HG02571 (cell line): ENCODE measurements around the gene NEDD4L.
"Not testable (repeated sequence)": the region's sequence is repeated elsewhere in the genome, so short reads cannot be mapped to it uniquely, and the experiment has no call there.

ENCODE experiments used
- ATAC-seq: cut with Tn5 transposase; IDR thresholded peaks from one replicate; pipeline ENCODE4 v1.9.1; 2021; ENCODE audit warnings: mild to moderate bottlenecking, moderate library complexity; ENCODE audit not compliant: unreplicated experiment

Gene NEDD4L

GRCh38 chr18:58043491-58044369 is at the start of gene NEDD4L:
TSS of gene NEDD4L (plus strand) at chr18:58044226. CDS start at chr18:58044661, 435 bp downstream.
- ATAC-seq = peak; percentile 77

- no peak for ATAC-seq
Observed at GRCh38 chr18:57995331-57995730, 48.7 kb upstream of the NEDD4L start.

DNA sequence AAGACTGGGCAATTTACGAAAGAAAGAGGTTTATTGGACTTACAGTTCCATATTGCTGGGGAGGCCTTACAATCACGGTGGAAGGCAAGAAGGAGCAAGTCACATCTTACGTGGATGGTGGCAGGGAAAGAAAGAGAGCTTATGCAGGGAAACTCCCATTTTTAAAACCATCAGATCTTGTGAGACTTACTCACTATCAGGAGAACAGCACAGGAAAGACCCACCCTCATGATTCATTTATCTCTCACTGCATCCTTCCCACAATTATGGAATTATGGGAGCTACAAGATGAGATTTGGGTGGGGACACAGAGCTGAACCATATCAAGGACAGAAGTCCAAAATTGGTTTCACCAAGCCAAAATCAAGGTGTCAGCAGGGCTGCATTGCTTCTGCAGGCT is 47.1 kb upstream of the NEDD4L start:
- ATAC-seq = not testable (repeated sequence)

DNA sequence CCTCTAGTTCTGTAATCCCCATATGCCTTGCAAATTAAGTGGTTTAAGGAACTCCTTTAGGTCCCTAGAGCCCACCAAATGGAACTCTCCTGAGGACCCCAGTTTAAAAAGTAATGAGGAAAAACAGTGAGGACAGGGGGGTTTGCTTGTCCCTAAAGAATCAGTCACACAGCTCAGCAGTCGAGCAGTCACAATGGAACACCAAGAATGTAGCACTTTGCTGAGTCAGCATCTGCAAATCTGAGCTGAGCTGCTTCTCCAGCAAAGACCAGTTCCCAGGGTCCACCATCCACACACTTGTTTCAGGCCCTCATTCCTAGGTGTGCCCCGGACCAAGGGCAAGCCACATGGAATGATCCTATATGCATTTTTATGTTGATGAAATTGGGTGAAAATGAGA is 46.2 kb upstream of the NEDD4L start:
- ATAC-seq = no peak

- no peak for ATAC-seq
Observed at GRCh38 chr18:57998461-57998860, 45.6 kb upstream of the NEDD4L start.

- ATAC-seq = no peak
Observed at GRCh38 chr18:58004317-58004716, 39.7 kb upstream of the NEDD4L start.

GRCh38 chr18:58005011-58005410 is 39.0 kb upstream of the NEDD4L start:
- ATAC-seq = no peak

GRCh38 chr18:58005885-58006523 is 38.0 kb upstream of the NEDD4L start:
- no peak for ATAC-seq

GRCh38 chr18:58009166-58009565 is 34.9 kb upstream of the NEDD4L start:
- no peak for ATAC-seq

GRCh38 chr18:58010265-58010664 is 33.8 kb upstream of the NEDD4L start:
- no peak for ATAC-seq

DNA sequence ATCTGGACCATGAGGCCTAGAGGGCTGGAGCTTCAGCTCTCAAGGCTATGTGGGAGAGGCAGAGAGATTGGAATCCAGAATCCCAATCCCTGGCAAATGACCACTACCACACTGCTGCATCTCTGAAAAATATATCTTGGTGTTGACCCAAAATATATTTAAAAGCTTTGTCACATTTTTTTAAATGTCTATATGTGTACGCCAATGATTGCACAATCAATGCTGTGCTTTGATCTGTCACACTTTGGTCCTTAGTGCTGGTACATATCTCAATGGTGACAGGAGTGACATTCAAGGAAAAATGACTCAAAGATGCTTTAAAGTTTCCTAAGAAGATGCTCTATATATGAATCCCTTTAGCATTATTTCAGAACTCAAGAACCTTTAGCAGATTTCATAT is 31.7 kb upstream of the NEDD4L start:
- no peak for ATAC-seq

GRCh38 chr18:58013241-58014211 is 30.5 kb upstream of the NEDD4L start:
- no peak for ATAC-seq

DNA sequence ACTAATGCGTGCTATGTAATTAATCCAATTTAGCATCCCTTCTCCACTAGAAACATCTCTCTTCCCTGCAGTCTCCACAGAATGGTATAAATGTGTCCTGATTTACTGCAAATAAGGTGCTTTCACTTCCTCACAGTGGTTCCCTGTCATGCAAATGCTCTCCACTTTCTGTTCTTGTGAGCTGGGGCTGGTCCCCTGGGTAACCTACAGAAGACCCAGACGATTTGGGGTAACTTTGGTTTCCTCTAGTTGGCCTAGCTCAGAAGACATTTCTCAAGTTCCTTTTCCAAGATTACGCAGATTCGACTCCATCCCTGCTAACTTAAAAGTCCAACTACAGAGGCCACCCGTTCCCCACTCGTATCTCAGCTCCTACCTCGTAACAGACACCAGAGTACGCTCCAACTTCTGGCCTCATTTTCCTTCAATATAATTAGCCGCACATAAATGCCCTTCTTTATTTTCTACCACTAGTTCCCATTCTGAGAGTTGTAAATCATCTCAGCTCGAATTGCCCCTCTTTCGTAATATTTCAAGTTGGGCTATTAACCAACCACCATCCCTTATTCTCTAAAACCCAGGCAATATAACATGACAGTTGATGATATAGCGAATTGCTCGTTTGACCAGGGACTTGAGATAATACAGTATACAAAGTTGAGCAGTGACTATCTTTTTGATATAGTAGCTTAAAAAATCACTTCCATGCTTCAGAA is 28.8 kb upstream of the NEDD4L start:
- peak; percentile 99 for ATAC-seq

DNA sequence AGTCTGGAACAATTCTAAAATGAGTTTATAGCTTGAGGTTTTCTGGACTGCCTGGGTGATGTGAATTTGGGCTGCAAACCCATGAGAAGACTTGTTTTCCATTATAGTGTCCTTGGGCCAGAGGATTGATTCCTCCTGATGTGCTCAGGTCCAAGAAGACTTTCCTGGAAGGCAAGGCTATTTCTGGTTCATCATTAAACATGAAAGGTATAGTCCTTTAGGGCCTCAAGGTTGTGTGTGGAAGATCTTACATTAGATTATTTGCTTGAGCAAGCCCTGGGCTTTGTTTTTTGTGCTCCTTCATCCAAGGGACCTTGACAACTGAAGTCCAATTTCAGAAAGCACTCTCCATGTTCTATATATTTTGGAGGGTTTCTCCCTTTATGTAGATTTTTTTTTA is 26.8 kb upstream of the NEDD4L start:
- ATAC-seq = no peak

DNA sequence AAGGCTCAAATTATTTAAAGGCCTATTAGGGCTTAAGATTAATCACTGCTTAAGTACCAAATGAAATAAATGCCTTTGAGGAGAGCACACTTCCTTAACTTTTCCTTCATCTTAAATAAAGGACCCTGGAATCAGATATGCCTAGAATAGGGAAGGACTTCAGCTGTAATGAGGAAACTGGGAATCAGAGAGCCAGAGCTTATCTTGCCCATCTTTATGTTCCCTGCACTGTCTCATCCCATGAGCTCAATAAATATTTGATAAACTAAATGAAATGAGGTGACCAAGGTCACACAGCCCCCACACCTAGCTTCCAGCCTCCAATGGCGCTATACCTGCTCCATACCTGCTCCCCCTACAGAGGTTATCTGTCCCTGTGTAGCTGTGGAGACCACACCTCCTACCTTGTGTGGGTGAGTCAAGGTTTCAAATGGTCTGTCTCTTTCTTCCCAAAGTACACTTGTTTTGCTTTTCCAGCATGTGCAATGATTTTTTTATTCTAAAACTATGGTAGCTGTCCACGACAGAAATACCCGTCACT is 23.4 kb upstream of the NEDD4L start:
- no peak for ATAC-seq

GRCh38 chr18:58021504-58021903 is 22.5 kb upstream of the NEDD4L start:
- ATAC-seq = no peak

- no peak for ATAC-seq
Observed at GRCh38 chr18:58023108-58023507, 20.9 kb upstream of the NEDD4L start.

GRCh38 chr18:58024139-58024538 is 19.9 kb upstream of the NEDD4L start:
- no peak for ATAC-seq

GRCh38 chr18:58025205-58025604 is 18.8 kb upstream of the NEDD4L start:
- ATAC-seq = no peak

GRCh38 chr18:58025733-58026132 is 18.3 kb upstream of the NEDD4L start:
- ATAC-seq = no peak
